Gastrocnemius medialis (tissue), 4 donors: ENCODE data around the gene CCDC70. TPM values are rescaled to one million over a fixed set of nuclear protein-coding genes. Genes with fewer than 3 reads are reported as not detected.

Experiments used
- ATAC-seq, 2 donors: fragments of 150-250 bp; one replicate each; pipeline ENCODE4 v1.9.1; 2016
- DNase-seq, 2 donors: peaks; one replicate each; pipeline ENCODE4 v3.0.0-alpha.2; 2019
- H3K27ac ChIP-seq, 4 donors: fragments of 200-600 bp; sonication (generic); 1 replicate in 1 of 4; 2 replicates in 3 of 4; pipeline ENCODE4 v1.5.1; 2016 to 2018; ENCODE audit warnings: mild to moderate bottlenecking in 2 of 4, moderate library complexity in 1 of 4
- H3K27me3 ChIP-seq, 3 donors: fragments of 200-600 bp; sonication (generic) in 2 of 3; 1 replicate in 1 of 3; 2 replicates in 2 of 3; pipeline versions ENCODE4 v1.5.1 to v1.6.0; 2016 to 2019; ENCODE audit warnings: mild to moderate bottlenecking in 1 of 3, moderate library complexity in 1 of 3
- H3K36me3 ChIP-seq, 2 donors: fragments of 200-600 bp; sonication (generic) in 1 of 2; one replicate each; pipeline ENCODE4 v1.5.1; 2017 to 2018
- H3K4me1 ChIP-seq, 2 donors: fragments of 200-600 bp; sonication (generic) in 1 of 2; one replicate each; pipeline ENCODE4 v1.5.1; 2016 to 2017; ENCODE audit warnings: mild to moderate bottlenecking in 2 of 2
- H3K4me3 ChIP-seq, 4 donors: fragments of 200-600 bp; sonication (generic) in 3 of 4; 1 replicate in 1 of 4; 2 replicates in 3 of 4; pipeline ENCODE4 v1.5.1; 2016 to 2019; ENCODE audit warnings: mild to moderate bottlenecking in 2 of 4
- H3K9me3 ChIP-seq, 3 donors: fragments of 200-600 bp; sonication (generic) in 2 of 3; 1 replicate in 1 of 3; 2 replicates in 2 of 3; pipeline ENCODE4 v1.5.1; 2016 to 2019
- POLR2A ChIP-seq, 2 donors: fragments of 450-650 bp; IDR thresholded peaks; one replicate each; pipeline ENCODE4 v1.6.1; 2017; ENCODE audit warnings: antibody characterized with exemption in 2 of 2, mild to moderate bottlenecking in 2 of 2, moderate library complexity in 2 of 2
- in situ Hi-C, 4 donors: fragments of 200-750 bp; cut with MboI; loops; one replicate each; pipeline versions ENCODE4 v1.15.0 to v1.8.0; 2017; ENCODE audit warnings: low sequenced_read_pairs in 4 of 4
- intact Hi-C: fragments of 100-400 bp; cut with DNase I; formaldehyde crosslinking; loops from one replicate; pipeline ENCODE4 v1.15.1; 2023; ENCODE audit warnings: low total_unique reads
- total RNA-seq, 4 donors: library from RNA; depleted of rRNA; stranded (reverse); fragments of >200 nt; gene quantifications; one replicate each; pipeline versions ENCODE4 v1.1.0 to v1.2.3, GENCODE V29; 2016
- TF ChIP-seq, protein P1 (sequence below), 5 experiments: fragments of 450-650 bp in 3 of 5; fragments of 200-600 bp in 2 of 5; sonication (generic) in 2 of 5; IDR thresholded peaks in 4 of 5; conservative IDR thresholded peaks in 1 of 5; 1 replicate in 4 of 5; 2 replicates in 1 of 5; pipeline ENCODE4 v1.5.1; 2016 to 2019; ENCODE audit warnings: antibody characterized with exemption in 5 of 5, mild to moderate bottlenecking in 3 of 5, moderate library complexity in 3 of 5

CCDC70 gene
- total RNA-seq, 4 donors from 2014 or later, result not detected

DNA sequence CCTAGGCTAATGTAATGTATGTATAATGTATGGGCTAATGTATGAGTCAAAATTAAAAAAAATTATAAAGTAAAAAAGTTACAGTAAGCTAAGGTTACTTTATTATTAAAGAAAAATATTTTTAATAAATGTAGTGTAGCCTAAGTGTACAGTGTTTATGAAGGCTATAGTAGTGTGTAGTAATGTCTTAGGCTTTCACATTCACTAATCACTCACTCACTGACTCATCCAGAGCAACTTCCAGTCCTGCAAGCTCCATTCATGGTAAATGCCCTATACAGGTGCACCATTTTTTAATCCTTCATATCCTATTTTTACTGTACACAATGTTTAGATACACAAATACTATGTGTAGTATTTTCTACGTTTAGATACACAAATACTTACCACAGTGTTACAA lies 15.0 kb upstream of the CCDC70 start:
- intact Hi-C loops (no loop called here), in situ Hi-C loops (no loop called here)
- Histone ChIP-seq H3K36me3 (no peaks in the 10 kb centered on the region), H3K4me1 (no peaks in the 10 kb centered on the region), H3K27ac (no peak overlapping the region), H3K4me3 (no peak overlapping the region), H3K27me3 (no peaks in the 10 kb centered on the region), H3K9me3 (no peaks in the 10 kb centered on the region)
- no peak for DNase-seq
- TF ChIP-seq POLR2A (IDR thresholded peaks at IDR 0.05), result no peak
- TF ChIP-seq, protein P1, sequence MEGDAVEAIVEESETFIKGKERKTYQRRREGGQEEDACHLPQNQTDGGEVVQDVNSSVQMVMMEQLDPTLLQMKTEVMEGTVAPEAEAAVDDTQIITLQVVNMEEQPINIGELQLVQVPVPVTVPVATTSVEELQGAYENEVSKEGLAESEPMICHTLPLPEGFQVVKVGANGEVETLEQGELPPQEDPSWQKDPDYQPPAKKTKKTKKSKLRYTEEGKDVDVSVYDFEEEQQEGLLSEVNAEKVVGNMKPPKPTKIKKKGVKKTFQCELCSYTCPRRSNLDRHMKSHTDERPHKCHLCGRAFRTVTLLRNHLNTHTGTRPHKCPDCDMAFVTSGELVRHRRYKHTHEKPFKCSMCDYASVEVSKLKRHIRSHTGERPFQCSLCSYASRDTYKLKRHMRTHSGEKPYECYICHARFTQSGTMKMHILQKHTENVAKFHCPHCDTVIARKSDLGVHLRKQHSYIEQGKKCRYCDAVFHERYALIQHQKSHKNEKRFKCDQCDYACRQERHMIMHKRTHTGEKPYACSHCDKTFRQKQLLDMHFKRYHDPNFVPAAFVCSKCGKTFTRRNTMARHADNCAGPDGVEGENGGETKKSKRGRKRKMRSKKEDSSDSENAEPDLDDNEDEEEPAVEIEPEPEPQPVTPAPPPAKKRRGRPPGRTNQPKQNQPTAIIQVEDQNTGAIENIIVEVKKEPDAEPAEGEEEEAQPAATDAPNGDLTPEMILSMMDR (IDR thresholded peaks at IDR 0.05 in 4 of 5, conservative IDR thresholded peaks at IDR 0.05 in 1 of 5), result no peak
- no peak for ATAC-seq

DNA sequence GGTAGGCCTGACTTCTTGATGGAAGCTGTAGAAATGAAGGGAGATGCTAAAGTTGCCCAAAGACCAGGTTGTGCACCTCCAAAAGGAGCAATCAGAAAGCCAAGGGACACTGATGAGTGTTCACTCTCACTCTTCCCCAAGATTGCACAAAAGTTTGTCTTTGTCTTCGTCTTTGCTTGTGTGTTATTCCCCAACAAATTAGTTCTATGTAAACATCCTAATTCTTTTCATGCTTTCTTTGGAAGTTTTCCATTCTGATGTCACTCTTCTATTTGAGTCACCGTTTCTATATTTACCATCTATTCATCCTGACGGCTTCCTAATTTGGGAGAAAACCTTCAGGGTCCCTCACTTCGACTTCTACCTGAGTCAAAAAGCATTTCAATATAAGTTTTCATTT lies 13.1 kb upstream of the CCDC70 start:
- DNase-seq (no peak), ATAC-seq (no peak)
- intact Hi-C loops, result no loop called here
- no peaks in the 10 kb centered on the region for H3K4me1 ChIP-seq
- no peak overlapping the region for H3K4me3 ChIP-seq
- no peak for TF ChIP-seq POLR2A (IDR thresholded peaks at IDR 0.05)
- TF ChIP-seq, protein P1 (IDR thresholded peaks at IDR 0.05 in 4 of 5, conservative IDR thresholded peaks at IDR 0.05 in 1 of 5), result no peak
- in situ Hi-C loops, result no loop called here
- H3K36me3 ChIP-seq, result no peaks in the 10 kb centered on the region
- no peaks in the 10 kb centered on the region for H3K9me3 ChIP-seq
- H3K27ac ChIP-seq, result no peak overlapping the region
- H3K27me3 ChIP-seq, result no peaks in the 10 kb centered on the region

DNA sequence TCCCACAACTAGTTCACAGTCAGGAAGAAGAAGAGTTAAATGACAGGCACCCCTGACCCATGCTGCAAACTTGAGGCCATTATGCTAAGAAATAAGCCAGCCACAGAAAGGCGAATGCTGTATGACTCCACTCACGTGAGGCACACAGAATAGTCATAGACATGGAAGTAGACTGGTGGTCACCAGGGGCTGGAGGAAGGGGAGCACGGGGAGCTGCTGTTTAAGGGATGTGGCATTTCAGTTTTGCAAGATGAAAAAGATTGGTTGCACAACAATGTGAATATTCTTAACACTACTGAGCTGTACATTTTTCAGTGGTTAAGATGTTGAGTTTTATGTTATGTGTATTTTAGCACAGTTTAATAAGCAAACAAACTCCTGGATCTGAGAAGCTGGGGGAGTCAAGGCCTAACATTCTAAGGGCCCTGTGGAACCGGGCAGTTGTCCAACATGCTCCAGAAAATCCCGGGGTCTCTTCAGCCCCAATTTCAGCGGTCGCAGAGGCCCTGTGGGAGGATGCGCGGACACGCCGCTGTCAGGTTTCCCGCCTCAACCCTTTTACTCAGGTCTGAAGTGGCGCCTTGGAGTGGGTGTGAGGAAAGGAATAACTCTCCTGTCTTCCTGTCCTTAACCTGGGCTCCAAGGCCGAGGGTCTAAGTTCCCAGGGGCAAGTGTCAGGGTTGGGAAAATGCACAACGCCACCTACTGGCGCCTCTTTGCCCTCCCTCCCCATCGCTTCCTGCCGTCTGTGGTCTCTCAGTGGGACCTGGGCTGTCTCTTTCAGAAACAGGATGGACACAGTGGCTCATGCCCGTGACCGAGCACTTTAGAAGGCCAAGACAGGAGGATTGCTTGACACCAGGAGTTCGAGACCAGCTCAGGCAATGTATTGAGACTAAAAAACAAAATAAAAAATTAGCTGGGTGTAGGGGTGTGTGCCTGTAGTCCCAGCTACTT lies 12.3 kb upstream of the CCDC70 start:
- Histone ChIP-seq H3K4me3 (no peak overlapping the region), H3K27ac (no peak overlapping the region), H3K4me1 (no peaks in the 10 kb centered on the region), H3K36me3 (no peaks in the 10 kb centered on the region), H3K27me3 (no peaks in the 10 kb centered on the region), H3K9me3 (no peaks in the 10 kb centered on the region)
- no peak for ATAC-seq
- intact Hi-C loops (no loop called here), in situ Hi-C loops (no loop called here)
- no peak for TF ChIP-seq POLR2A (IDR thresholded peaks at IDR 0.05)
- TF ChIP-seq, protein P1 (IDR thresholded peaks at IDR 0.05 in 4 of 5, conservative IDR thresholded peaks at IDR 0.05 in 1 of 5), result peak in 1 of 5 experiments; percentile 23
- DNase-seq, result no peak

DNA sequence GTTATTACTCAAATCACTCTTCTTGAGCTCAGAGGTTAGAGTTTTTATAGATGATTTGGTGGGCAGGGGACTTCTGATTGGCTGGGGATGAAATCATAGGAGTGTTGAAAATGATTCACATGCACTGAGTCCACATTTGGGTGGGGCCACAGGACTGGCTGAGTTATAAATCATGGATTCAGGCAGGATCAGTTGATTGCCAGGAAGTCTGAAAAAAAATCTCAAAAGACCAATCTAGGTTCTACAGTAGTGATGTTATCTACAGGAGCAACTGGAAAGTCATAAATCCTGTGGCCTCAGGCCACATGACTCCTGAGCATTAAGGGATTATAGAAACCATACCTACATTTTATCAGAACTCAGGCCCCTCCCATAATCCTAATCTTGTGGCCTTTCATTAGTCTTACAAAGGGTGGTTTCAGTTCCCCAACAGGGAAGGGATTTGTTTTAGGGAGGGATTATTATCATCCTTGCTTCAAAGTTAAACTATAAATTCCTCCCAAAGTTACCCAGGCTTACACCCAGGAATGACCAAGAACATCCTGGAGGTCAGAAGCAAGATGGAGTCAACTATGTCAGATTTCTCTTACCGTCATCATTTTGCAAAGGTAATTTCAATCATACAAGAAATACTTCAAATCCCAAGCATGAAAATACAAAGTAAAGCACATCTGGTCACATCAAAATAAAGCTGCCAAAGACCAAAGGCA lies 5.6 kb upstream of the CCDC70 start:
- H3K27me3 ChIP-seq, result no peaks in the 10 kb centered on the region

More for the DNA sequence above, 5.6 kb upstream of the CCDC70 start:
- DNase-seq (no peak), ATAC-seq (no peak)
- Histone ChIP-seq H3K36me3 (no peaks in the 10 kb centered on the region), H3K27ac (no peak overlapping the region), H3K4me3 (no peak overlapping the region), H3K4me1 (no peaks in the 10 kb centered on the region), H3K9me3 (no peaks in the 10 kb centered on the region)
- in situ Hi-C loops, result no loop called here
- intact Hi-C loops, result no loop called here
- TF ChIP-seq, protein P1 (IDR thresholded peaks at IDR 0.05 in 4 of 5, conservative IDR thresholded peaks at IDR 0.05 in 1 of 5), result no peak
- no peak for TF ChIP-seq POLR2A (IDR thresholded peaks at IDR 0.05)
